Measurements from ENCODE around the gene MEF2C. TPM values are rescaled to one million over a fixed set of nuclear protein-coding genes. Genes with fewer than 3 reads are reported as not detected.

MEF2C gene
- total and polyA plus RNA-seq, 8 donors, result 3.0 to 48.1 (median 14.6) TPM

DNA sequence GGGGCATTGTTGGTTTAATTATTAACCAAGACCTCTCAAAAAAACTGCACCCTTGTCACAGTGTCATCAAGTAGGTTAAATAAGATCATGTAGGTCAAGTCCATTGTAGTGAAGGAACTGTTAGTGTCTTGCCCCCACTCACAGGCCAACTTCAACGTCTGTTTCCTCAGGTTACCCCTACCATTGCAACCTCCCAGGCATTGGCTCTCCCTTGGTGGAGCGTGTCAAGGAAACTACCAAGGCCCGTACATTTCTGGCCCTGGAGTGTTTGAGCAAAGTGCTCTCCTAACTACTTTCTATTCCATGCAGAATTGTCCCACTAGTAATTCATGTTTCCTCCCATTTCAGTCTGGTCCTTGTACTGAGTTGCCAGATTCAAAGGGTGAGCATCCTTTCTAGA, 167.5 kb downstream of the MEF2C start:
- no peaks in the 10 kb centered on the region for H3K9me3 ChIP-seq
- TF ChIP-seq EP300 (IDR thresholded peaks at IDR 0.05), result no peak
- TF ChIP-seq, protein P1, sequence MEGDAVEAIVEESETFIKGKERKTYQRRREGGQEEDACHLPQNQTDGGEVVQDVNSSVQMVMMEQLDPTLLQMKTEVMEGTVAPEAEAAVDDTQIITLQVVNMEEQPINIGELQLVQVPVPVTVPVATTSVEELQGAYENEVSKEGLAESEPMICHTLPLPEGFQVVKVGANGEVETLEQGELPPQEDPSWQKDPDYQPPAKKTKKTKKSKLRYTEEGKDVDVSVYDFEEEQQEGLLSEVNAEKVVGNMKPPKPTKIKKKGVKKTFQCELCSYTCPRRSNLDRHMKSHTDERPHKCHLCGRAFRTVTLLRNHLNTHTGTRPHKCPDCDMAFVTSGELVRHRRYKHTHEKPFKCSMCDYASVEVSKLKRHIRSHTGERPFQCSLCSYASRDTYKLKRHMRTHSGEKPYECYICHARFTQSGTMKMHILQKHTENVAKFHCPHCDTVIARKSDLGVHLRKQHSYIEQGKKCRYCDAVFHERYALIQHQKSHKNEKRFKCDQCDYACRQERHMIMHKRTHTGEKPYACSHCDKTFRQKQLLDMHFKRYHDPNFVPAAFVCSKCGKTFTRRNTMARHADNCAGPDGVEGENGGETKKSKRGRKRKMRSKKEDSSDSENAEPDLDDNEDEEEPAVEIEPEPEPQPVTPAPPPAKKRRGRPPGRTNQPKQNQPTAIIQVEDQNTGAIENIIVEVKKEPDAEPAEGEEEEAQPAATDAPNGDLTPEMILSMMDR (IDR thresholded peaks at IDR 0.05), result no peak
- no peak for TF ChIP-seq POLR2A (IDR thresholded peaks at IDR 0.05)
- no peak for TF ChIP-seq POLR2AphosphoS5 (IDR thresholded peaks at IDR 0.05)
- no peak overlapping the region for H3K27ac ChIP-seq
- H3K27me3 ChIP-seq, result no peaks in the 10 kb centered on the region
- intact Hi-C loops (cut with DNase I; ENCODE audit: low total_unique reads), result no loop called here
- no peak for DNase-seq
- peaks cover 0 to 2% (median 0%) of the 10 kb centered on the region in 4 donors for H3K36me3 ChIP-seq
- H3K4me3 ChIP-seq, result no peak overlapping the region
- H3K4me1 ChIP-seq, result no peaks in the 10 kb centered on the region
- 52 to 66% (median 62%) methylated on average over 3 of the region's 3 CpGs for WGBS, 5 donors

DNA sequence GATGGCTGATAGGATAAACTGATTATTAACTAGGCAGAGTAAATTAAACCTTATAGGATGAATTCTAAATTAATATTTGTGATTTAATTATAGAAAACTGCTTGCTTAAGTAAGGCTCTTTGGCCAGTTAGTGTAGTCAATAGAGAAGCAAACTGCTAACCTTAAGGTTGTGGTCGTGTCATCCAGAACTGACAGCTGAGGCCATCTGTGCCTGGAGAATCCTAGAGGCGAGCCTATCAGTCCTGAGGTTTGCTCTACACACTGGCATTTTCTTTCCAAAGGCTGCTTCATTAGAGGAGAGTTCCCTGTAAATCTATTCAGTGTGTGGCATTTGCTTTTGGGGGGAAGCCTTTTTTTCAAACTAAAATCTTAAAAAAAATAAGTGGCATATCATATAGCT, 169.2 kb downstream of the MEF2C start:
- H3K36me3 ChIP-seq, result no peaks in the 10 kb centered on the region
- no peaks in the 10 kb centered on the region for H3K4me1 ChIP-seq
- DNase-seq, result no peak
- TF ChIP-seq, protein P1 (IDR thresholded peaks at IDR 0.05), result no peak
- TF ChIP-seq POLR2A (IDR thresholded peaks at IDR 0.05) (no peak), POLR2AphosphoS5 (IDR thresholded peaks at IDR 0.05) (no peak), EP300 (IDR thresholded peaks at IDR 0.05) (no peak)
- peaks cover 0 to 7% (median 0%) of the 10 kb centered on the region in 3 donors for H3K27me3 ChIP-seq
- H3K27ac ChIP-seq, result no peak overlapping the region
- no peaks in the 10 kb centered on the region for H3K9me3 ChIP-seq
- intact Hi-C loops (cut with DNase I; ENCODE audit: low total_unique reads), result no loop called here
- 60 to 70% (median 60%) methylated on average over 2 of the region's 2 CpGs for WGBS, 5 donors
- H3K4me3 ChIP-seq, result no peak overlapping the region

DNA sequence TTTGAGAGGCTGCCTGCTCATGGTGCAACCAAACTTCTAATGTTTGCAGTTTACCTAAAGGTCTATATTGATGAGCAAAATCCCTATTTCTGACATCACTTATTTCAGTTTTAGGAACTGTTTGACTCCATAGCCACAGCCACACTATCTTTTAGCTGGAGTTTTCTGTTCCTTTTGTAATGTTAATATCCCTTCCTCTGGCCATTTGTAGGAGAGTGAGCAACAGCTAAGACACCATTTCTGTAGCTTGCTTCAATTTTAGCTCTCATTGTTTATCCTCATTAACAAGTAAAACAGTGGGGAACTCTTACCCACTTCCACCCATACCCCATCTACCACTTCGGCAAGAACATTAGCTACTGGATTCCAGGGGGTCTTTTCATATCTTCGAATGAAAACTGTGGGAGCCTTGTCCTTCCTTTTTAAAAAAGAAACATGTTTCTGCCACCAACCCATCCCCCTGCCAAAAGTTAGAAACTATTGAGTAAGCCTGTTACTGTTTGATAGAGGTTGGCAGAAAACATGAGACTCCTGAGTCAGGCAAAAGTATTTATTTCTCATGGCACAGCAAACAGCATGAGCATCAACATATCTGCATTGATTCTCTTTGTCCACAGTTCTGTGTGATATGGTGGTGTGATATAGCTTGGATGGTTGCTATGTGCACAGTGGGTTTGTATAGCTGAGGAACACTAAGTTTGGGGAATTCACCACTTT, 174.1 kb downstream of the MEF2C start:
- Histone ChIP-seq H3K4me1 (no peaks in the 10 kb centered on the region), H3K27me3 (peaks cover 0 to 35% (median 0%) of the 10 kb centered on the region in 3 donors), H3K4me3 (no peak overlapping the region), H3K36me3 (no peaks in the 10 kb centered on the region), H3K9me3 (no peaks in the 10 kb centered on the region), H3K27ac (no peak overlapping the region)
- no peak for DNase-seq
- intact Hi-C loops (cut with DNase I; ENCODE audit: low total_unique reads), result no loop called here
- TF ChIP-seq, protein P1 (IDR thresholded peaks at IDR 0.05), result no peak
- no peak for TF ChIP-seq POLR2A (IDR thresholded peaks at IDR 0.05)
- WGBS, 5 donors, result 68 to 82% (median 78%) methylated on average over 2 of the region's 2 CpGs

DNA sequence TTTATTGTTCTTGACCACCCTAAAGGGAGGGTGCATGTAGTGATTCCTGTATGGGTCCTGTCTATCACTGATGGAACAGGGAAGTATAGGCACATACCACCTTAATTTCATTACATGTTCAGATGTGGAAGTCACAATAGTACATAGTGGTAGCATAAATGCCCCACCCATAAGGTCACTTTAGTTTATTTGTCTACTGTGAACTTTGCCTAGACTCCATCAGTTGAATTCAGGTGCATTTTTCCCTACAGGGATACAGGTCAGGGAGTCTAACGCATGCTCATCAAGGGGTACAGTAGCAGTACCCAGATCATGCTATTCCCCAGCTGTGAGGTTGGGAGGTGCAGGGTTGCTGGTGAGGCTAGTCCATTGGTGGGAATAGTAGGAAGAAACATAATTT, 175.0 kb downstream of the MEF2C start:
- intact Hi-C loops (cut with DNase I; ENCODE audit: low total_unique reads), result no loop called here
- Histone ChIP-seq H3K36me3 (no peaks in the 10 kb centered on the region), H3K27ac (no peak overlapping the region), H3K4me1 (no peaks in the 10 kb centered on the region), H3K4me3 (no peak overlapping the region), H3K27me3 (peaks cover 0 to 39% (median 0%) of the 10 kb centered on the region in 3 donors), H3K9me3 (no peaks in the 10 kb centered on the region)
- no peak for DNase-seq
- WGBS, 5 donors, result 78 to 100% (median 94%) methylated on average over 1 of the region's 1 CpG
- TF ChIP-seq, protein P1 (IDR thresholded peaks at IDR 0.05), result no peak
- TF ChIP-seq POLR2A (IDR thresholded peaks at IDR 0.05) (no peak), EP300 (IDR thresholded peaks at IDR 0.05) (no peak), POLR2AphosphoS5 (IDR thresholded peaks at IDR 0.05) (no peak)

All from stomach (tissue), 9 donors.